HG03045 (cell line): ENCODE results near the gene PITRM1.

Experiments used
- ATAC-seq: cut with Tn5 transposase; IDR thresholded peaks from one replicate; pipeline ENCODE4 v1.9.1; 2021; ENCODE audit warnings: mild to moderate bottlenecking, moderate library complexity; ENCODE audit not compliant: unreplicated experiment

The PITRM1 gene

DNA sequence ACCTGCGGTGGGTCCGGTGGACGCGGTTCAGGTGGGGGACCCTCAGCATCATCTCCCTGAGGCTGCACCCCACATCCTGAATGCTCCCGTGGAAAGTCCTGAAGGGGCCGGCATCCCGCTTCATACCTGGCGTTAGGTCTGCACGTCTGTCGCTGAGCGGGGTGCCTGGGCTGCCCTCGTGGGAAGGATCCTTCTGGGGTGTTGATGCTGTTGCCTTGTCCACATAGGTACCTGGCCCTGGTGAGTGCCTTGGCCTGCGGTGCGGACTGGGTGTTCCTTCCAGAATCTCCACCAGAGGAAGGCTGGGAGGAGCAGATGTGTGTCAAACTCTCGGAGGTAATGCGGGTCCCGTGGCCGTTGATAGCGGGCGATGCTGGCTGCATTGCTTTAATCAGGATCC is 67.4 kb downstream of the PITRM1 start:
- no peak for ATAC-seq

DNA sequence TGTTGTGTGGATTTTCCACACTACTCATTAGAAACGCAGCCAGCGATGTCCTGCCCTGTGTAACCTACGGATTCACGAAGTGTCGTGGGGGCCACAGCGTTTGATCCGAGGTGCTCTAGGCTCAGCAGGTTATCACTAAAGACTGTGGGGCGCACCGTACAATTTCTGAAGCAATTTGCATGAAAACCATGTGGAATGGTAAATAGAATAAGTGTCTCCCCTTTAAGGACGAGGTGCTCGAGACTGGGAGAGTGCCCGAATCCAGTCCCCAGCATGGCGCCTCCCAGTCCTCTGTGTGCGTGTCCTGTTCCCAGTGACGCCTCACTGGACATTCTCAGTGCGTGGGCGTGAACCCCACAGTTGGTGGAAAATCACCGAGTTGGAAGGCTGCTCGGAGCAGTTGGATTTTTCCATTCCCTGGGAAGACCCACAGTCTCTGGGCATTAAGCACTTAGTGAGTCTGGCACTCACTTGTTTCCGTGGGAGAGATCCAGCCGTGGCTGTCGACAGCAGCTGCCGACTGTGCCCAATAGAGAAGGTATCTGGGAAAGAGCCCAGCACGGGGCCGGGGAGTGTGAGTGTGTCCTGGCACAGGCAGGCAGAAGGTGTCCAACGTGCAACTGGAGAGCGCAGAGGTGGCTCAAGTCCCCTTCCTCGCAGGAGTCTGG is 68.2 kb downstream of the PITRM1 start:
- no peak for ATAC-seq

DNA sequence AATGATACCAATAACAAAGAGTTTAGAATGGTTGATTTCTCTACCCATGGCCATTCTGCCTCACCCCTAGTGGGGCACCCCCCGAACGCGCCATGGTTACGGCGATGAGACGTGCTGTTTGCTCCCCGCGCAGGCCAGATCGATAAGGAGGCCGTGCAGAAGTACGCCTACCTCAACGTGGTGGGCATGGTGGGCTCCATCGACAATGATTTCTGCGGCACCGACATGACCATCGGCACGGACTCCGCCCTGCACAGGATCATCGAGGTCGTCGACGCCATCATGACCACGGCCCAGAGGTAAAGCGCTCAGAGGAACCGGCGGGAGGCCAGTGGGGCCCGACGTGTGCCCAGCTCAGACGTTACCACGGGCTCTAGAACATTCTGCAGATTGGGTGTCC is 68.9 kb downstream of the PITRM1 start:
- no peak for ATAC-seq

DNA sequence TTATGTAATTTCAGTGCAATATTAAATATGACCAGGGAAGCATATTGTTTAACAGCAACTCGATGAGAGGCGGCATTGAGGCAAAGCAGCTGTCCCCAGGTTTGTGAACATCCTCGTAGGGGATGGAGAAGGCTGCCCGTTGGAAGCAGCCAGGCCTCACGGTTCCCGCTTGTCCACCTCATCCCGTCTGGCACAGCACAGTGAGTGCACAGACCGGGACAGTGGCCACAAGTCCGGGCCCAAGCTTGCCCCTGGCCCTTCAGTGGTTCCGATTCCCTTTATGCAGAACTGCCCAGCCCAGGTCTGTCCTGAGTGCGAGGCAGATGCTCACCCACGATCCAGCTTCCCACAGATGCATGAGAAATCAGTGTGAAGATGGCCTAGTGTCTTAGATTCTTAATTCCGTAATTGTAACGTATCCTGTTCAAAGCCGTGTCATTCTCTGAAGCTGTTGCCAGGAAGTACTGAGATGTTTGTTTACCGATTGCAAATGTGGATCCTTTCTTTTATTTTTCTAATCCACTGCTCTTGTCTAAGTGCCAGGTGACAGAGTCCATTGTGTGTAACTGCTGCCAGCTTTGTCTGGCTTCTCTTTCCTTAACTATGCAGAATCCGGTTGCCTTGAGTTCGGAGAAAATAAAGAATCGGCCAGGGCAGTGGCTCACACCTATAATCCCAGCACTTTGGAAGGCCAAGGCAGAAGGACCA is 69.7 kb downstream of the PITRM1 start:
- no peak for ATAC-seq

DNA sequence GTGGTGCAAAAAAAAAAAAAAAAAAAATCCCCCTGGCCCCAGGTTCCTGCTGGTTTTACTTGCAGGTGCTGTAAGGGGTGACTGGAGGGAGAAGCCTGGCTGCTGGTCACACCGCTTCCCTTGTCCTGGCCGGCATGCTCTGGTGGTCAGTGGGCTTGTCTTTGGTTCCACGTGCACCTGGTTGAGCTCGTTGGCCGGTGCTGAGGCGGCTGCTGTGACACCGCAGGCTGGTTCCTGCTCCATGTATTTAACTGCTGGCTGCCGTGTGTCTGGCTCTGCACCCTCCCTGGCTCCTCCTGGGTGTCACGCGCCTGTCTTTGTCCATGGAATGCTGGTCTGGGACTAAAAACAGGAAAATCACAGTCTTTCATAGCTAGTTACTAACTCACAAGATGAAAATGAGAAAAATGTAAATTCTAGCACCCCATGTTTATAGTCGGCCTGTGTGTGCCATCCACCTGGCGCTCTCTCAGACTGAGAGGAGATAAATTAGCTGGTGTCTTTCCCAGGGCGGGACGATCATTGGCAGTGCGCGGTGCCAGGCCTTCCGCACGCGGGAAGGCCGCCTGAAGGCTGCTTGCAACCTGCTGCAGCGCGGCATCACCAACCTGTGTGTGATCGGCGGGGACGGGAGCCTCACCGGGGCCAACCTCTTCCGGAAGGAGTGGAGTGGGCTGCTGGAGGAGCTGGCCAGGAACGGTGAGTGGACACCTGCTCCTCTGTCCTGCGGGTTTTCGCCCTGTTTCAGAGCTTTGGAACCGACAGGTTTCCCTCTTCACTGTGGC is 71.5 kb downstream of the PITRM1 start:
- no peak for ATAC-seq

DNA sequence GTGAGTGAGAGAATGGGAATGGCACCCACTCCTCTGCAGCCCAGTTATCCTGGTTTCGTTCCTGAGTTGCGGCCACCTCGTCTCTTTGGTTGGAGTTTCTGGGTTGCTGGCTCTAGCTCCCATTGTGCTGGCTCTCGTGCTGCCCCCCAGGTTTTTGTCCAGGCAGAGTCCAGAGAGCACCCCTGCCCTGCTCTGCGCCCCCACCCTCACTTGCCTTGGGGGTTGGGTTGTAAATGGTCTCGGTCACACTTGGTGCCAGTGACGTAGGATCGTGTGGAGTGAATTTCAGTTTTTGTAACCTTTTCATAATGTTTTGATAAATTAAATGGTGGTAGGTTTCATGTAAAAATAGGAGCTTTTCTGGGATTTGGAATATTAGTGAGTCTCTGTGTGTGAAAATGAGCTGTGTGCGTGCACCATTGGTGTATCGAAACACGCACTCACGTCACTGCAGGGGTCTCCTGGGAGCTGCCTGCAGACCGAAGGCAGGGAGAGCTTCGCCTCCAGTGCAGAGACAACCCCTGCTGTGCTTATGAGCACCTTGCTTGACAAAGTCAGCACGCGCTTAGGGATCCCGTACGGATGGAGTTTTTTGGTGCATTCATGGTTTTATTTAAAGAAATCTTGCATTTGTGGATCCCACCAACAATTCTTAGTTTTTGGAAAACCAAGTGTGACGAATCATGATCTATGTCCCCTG is 72.3 kb downstream of the PITRM1 start:
- ATAC-seq, result no peak

DNA sequence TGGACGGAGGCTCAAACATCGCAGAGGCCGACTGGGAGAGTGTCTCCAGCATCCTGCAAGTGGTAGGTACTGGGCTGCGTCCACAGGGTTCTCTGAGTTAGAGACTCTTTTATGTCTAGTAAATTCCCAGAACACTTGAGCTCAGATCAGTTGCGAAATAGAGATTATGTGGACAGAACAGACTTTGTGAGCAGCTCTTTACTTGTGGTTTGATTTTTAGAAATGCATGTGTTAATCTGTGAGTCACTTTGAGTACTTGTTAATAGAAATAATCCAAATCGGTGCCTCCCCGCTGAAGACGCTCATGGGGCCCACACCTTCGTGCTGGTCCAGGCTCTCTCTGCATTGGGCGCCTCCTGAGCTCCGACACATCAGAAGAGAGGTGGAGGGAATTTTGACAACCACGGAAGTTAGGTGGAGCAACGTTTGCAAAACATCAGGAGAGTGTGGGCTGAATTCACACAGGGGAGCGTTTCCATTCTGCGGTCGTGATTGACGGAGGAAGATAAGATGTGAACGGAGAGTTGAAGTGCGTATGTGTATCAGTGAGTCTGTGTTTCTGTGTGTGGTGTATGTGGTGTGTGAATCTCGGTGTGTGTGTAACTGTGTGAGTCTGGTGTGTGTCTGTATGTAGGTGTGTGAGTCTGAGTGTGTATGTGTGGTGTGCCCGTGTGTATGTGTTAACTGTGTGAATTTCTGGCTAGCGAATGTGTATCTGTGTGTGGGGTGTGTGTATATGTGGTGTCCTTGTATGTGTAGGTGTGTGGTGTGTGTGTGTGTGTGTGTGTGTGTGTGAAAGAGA is 73.1 kb downstream of the PITRM1 start:
- ATAC-seq, result no peak

DNA sequence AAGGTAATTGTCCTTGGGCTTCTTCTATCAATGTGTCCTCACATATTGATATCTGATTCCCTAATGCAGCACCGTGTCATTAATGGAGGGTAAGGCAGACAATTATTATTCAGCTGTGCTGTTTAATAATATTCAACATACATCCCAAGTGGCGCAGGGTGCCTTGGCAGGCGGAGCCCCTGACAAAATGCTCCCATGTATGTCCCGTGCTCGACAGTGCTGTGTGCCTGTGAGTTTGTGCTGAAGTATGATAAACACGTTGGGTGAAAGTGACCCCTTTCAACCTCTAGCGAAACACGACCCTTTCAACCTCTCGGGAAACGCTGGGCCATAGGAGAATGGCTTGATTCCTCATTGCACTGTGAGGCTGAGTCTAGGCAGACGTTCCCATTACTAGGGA is 73.9 kb downstream of the PITRM1 start:
- no peak for ATAC-seq

DNA sequence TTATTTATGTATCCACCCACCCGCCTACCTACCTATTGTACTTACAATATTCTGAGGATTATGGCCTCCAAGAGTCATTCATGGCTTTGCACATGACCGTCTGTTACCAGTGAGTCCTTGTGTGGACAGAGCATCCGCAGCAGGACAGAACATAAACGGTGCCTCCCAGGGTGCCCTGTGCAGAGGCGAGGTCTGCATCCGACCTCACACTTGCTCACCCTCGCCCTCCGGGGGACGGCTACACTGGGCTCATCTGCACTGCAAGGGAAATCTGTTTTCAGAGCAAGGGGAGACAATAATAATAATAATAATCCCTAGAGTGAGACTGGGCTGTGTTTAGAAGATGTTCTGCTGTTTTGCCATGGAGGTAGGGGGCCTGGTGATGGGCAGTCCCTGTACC is 75.4 kb downstream of the PITRM1 start:
- no peak for ATAC-seq

DNA sequence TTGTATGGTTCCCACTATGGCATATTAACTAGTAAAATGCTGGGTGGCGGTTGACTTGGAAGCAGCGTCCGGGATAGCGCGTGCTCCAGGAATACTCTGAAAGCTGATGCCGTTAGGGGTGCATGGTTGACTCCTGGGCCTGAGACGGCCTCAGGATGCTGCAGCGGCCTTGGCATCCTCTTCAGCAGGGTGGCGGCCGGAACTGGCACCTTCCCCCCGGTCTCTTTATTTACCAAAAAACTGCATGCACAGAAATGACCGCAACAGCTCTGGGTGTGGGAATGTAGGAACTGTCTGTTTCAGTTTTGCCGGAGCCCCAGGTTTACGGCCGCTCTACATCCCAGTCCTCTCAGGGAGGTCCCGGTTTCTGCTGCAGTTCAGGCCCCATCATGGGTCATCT is 76.4 kb downstream of the PITRM1 start:
- no peak for ATAC-seq

DNA sequence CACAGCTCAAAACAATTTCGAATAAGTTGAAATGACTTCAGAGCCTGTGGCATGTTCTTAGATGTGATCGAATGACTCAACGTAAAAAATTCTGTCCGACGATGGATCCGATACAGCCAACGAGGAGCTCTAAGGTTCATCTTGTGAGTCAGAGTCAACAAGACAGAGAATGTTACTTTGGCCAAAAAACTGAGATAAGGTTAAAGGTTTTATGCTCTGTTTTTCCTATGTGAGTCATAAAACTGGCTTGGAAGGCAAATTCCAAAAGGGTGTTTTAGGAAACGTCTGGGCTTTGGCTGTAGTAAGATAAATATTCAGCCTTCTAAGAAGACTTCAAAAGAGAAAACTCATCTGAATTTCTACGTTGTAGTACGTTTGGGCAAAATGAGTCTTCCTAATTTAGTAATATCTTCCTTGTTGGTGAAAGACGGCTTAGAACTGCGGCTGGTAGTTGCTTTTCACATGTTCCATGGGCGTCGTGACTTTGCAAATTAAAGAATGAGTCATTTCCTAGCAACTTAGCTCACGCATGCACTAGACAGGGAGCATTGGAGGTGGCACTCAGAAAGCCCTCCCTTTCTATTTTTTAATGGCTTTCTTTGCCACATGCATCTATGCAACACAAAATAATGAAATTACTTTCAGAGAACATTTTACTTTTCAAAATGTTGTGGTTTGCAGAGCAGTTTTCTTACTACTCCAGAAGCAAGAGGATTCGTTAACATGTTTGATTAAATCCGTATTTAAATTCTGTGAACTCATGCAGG is 77.0 kb downstream of the PITRM1 start:
- ATAC-seq, result no peak

DNA sequence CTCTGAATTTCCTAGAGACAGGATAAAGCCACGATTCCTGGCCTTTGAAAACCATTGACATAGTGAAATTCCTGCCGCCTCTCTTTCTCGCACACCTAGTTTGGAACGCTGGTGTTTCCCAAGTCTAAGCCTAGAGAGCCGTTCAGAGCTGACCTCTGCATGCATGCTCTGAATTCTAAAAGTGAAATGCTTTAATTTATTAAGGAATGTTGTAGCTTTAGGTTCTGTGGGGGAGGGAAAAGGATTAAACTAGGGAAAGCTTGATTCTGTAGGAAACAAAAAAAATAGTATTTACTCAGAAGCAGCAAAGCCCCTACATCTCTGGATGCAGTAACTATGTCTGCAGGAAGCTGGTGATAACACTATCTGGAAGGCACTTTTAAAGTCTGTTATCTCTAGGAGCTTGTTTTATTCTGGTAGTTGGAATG is 78.0 kb downstream of the PITRM1 start:
- ATAC-seq, result no peak

DNA sequence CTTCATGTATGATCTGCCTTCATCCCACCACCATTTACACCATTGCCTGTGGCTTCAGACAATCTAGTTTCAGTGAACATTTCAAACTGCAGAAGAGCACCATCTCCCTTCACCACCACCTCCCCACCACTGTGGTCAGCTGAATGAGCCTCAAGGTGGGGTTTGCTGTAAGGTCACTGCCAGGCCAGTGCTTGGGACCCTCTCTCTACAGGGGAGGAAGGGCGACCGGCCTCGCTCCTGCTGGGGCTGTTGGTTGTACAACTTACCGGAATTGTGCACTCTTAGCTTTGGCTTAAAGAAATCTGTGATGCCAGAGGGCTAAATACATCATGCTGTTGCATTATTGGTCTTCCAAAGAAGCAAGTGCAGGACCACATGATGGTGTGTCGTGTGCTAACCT is 78.6 kb downstream of the PITRM1 start:
- ATAC-seq, result no peak

DNA sequence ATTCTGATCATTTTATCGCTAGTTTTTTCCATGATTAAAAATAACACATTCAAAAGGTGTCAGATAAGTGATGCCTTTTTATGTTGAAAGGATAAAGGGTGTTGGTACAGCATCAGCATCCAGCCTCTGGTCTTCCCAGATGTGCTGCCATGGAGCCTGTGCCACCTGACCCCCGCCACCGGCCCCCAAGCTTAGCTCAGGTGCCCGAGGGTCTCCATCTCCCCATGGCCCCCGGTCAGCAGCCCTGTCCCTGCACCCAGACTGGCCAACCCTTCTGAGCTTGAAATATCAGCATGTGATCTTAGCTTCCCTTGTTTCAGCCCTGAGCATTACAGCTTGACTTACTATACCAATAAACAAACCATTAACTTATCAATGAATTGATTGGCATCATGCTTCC is 80.7 kb downstream of the PITRM1 start:
- no peak for ATAC-seq

DNA sequence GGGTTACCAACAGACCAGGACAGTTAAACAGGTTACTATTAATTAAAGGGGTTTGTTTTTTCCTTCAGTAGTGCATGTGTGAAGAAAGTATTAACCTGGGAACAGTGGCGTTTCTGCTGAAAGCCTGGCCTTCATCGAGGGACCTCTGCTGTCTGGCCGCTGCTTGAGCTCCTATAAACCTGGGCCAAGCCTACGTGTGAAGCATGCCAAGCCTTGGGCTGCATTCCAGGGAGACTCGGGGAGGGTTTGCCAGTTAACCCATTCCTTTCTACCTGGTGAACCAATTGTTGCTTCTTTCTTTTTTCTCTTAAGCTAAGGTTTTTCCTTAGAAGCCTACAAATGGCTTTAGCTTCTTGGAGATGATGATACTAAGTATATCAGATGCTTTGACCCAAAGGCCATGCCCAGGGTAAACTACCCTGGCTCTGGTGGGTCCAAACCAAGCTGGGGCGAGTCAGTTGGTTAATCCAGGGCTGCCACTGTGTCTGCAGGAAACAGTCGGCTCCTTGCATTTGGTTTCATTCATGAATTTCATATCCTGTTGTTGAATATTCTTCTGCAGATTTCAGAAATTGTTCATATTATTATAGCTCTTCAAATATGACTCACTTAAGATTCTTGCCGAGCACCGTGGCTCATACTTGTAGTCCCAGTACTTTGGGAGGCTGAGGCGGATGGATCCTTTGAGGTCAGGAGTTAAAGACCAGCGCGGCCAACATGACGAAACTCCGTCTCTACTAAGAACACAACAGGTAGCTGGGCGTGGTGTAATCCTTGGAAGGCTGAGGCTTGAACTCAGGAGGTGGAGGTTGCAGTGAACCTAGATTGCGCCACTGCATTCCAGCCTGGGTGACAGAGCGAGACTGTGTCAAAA is 81.4 kb downstream of the PITRM1 start:
- ATAC-seq, result no peak

DNA sequence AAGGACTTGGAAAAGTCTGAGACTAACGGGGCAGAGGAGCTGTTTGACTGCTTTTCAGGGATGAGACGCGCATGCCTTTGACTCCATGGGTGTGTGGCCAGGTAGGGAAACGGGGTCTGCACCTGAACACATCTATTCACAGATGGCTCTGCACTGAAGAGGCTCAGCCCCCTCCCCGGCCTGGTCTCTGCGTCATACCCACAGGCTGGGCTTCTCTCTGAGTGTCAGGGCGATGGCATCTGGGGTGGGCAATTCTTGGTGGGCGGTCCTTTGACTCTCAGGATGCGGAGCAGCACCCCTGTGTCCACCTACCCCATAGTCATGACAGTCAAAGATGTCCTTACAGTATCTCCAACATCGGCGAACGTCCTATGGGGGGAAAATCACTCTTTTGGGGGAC is 82.2 kb downstream of the PITRM1 start:
- no peak for ATAC-seq
